Measurements from ENCODE around the gene GALNT17. TPM values are rescaled to one million over a fixed set of nuclear protein-coding genes. Genes with fewer than 3 reads are reported as not detected.

The GALNT17 gene
- total and polyA plus RNA-seq, 2 experiments from 2014 or later, result 11.1 to 65.6 TPM

GRCh38 chr7:71518880-71519279 lies 386.9 kb downstream of the GALNT17 start:
- no peak overlapping the region for H3K4me3 Mint-ChIP-seq
- Histone ChIP-seq H3F3A (replicated peaks; ENCODE audit: low read depth) (no peaks in the 10 kb centered on the region; the same call in 1 of the 2 replicates), H3K4me3 (no peak overlapping the region), H4K20me1 (replicated peaks; ENCODE audit: insufficient read depth) (no peaks in the 10 kb centered on the region), H3K4me1 (ENCODE audit: insufficient read depth) (no peaks in the 10 kb centered on the region), H3K36me3 (ENCODE audit: insufficient read depth) (peaks cover 22% of the 10 kb centered on the region), H3K27ac (ENCODE audit: low read depth) (no peak overlapping the region), H3K9me2 (ENCODE audit: insufficient read depth) (no peaks in the 10 kb centered on the region; the same call in 1 of the 2 replicates), H3K27me3 (ENCODE audit: insufficient read depth) (no peaks in the 10 kb centered on the region), H2AFZ (no peak overlapping the region), H3K79me2 (replicated peaks; ENCODE audit: insufficient read depth) (no peaks in the 10 kb centered on the region), H3K4me2 (no peak overlapping the region)
- no peaks in the 10 kb centered on the region; the same call in 2 of the 3 replicates for H3K4me1 Mint-ChIP-seq
- no peak overlapping the region for H3K27ac Mint-ChIP-seq
- H3K27me3 Mint-ChIP-seq (ENCODE audit: insufficient read depth, low read depth, poor library complexity), result peaks cover 9% of the 10 kb centered on the region
- H3K9me3 Mint-ChIP-seq, result peaks cover 62% of the 10 kb centered on the region
- ATAC-seq (no peak), DNase-seq (ENCODE audit: low spot score) (no peak)
- H3K36me3 Mint-ChIP-seq (ENCODE audit: low read depth), result peaks cover 78% of the 10 kb centered on the region
- TF ChIP-seq NANOG (IDR thresholded peaks at IDR 0.05; ENCODE audit: borderline replicate concordance) (no peak), JUNB (IDR thresholded peaks at IDR 0.05; ENCODE audit: unreplicated experiment) (no peak), CTCF (conservative IDR thresholded peaks at IDR 0.05; ENCODE audit: low read depth in 2 of 2) (no peak), ZNF462 (CRISPR knock-in tag; IDR thresholded peaks at IDR 0.05) (no peak), STAT1 (IDR thresholded peaks at IDR 0.05; ENCODE audit: unreplicated experiment) (no peak), ZNF331 (CRISPR knock-in tag; IDR thresholded peaks at IDR 0.05; ENCODE audit: low read depth) (no peak), EZH2phosphoT487 (IDR thresholded peaks at IDR 0.05; ENCODE audit: unreplicated experiment) (no peak), ZNF114 (CRISPR knock-in tag; IDR thresholded peaks at IDR 0.05) (no peak), EZH2 (IDR thresholded peaks at IDR 0.05; ENCODE audit: low read depth, unreplicated experiment) (no peak)

Measured in GM23338 (cell line).